ENCODE measurements around the gene PTPRC.

PTPRC gene

DNA sequence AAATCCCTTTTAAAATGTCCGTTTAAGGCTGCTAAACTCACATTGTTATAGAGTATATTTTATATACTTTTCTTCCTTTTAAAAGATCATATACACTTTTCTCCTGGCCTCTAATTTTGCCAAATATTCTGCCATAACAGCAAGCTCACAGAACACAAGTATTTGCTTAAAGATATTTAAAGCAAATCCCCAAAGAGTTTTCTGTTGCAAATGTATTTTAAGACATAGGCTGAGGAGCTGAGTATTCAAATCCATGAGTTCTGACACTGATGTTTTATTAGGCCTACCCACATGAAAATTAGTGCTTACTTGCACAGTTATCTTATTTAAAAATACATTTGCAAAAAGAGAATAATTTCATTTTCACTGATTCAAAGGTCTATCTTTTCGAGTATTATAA, 1.7 kb upstream of the PTPRC start:
- TF ChIP-seq CEBPB (IDR thresholded peaks at IDR 0.05) (no peak), ZBTB7A (IDR thresholded peaks at IDR 0.05; ENCODE audit: low read depth) (no peak), TEAD4 (IDR thresholded peaks at IDR 0.05) (no peak), NFIC (IDR thresholded peaks at IDR 0.05) (no peak), YY1 (IDR thresholded peaks at IDR 0.05; ENCODE audit: low read depth) (no peak), TAF1 (IDR thresholded peaks at IDR 0.05; ENCODE audit: low read depth) (no peak), CREB1 (IDR thresholded peaks at IDR 0.05; ENCODE audit: low read depth) (no peak), FOXM1 (IDR thresholded peaks at IDR 0.05; ENCODE audit: borderline replicate concordance, low read depth) (no peak), TCF12 (IDR thresholded peaks at IDR 0.05; ENCODE audit: low read depth) (no peak), RAD21 (IDR thresholded peaks at IDR 0.05; ENCODE audit: low read depth) (no peak), EP300 (IDR thresholded peaks at IDR 0.05; ENCODE audit: borderline replicate concordance) (no peak), EGR1 (IDR thresholded peaks at IDR 0.05) (no peak)
- TF ChIP-seq, protein P1, sequence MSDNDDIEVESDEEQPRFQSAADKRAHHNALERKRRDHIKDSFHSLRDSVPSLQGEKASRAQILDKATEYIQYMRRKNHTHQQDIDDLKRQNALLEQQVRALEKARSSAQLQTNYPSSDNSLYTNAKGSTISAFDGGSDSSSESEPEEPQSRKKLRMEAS (IDR thresholded peaks at IDR 0.05) = no peak
- TF ChIP-seq, protein P2, sequence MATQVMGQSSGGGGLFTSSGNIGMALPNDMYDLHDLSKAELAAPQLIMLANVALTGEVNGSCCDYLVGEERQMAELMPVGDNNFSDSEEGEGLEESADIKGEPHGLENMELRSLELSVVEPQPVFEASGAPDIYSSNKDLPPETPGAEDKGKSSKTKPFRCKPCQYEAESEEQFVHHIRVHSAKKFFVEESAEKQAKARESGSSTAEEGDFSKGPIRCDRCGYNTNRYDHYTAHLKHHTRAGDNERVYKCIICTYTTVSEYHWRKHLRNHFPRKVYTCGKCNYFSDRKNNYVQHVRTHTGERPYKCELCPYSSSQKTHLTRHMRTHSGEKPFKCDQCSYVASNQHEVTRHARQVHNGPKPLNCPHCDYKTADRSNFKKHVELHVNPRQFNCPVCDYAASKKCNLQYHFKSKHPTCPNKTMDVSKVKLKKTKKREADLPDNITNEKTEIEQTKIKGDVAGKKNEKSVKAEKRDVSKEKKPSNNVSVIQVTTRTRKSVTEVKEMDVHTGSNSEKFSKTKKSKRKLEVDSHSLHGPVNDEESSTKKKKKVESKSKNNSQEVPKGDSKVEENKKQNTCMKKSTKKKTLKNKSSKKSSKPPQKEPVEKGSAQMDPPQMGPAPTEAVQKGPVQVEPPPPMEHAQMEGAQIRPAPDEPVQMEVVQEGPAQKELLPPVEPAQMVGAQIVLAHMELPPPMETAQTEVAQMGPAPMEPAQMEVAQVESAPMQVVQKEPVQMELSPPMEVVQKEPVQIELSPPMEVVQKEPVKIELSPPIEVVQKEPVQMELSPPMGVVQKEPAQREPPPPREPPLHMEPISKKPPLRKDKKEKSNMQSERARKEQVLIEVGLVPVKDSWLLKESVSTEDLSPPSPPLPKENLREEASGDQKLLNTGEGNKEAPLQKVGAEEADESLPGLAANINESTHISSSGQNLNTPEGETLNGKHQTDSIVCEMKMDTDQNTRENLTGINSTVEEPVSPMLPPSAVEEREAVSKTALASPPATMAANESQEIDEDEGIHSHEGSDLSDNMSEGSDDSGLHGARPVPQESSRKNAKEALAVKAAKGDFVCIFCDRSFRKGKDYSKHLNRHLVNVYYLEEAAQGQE (IDR thresholded peaks at IDR 0.05; ENCODE audit: low read depth) = no peak
- TF ChIP-seq, protein P3, sequence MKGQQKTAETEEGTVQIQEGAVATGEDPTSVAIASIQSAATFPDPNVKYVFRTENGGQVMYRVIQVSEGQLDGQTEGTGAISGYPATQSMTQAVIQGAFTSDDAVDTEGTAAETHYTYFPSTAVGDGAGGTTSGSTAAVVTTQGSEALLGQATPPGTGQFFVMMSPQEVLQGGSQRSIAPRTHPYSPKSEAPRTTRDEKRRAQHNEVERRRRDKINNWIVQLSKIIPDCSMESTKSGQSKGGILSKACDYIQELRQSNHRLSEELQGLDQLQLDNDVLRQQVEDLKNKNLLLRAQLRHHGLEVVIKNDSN (IDR thresholded peaks at IDR 0.05) = no peak

DNA sequence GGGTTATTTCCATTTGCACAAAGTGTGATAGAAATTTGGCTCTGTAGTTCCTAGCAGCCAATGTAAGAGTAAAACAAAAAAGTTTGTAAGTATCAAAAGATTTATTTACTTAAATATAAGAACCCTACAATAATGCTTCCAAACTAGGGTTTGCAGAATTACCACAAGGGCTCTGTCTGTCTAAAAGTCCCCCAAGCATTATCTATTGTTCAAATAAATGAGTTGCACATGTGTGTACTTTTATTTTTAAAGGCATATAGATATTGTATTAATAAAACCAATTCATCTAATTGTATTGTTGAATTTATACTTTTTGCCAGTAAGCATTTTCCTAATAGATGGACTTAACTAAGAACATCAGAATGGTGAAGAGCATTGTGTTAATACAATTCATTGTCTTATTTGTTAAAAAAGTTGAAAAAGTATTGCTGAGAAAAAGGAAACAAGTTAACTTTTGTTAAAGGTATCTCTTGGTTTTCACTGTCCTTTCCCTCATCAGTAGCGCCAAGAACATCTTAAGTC, 863 bp upstream of the PTPRC start:
- TF ChIP-seq, protein P2 (IDR thresholded peaks at IDR 0.05; ENCODE audit: low read depth) = no peak
- TF ChIP-seq RAD21 (IDR thresholded peaks at IDR 0.05; ENCODE audit: low read depth) (no peak), TCF12 (IDR thresholded peaks at IDR 0.05; ENCODE audit: low read depth) (no peak), EP300 (IDR thresholded peaks at IDR 0.05; ENCODE audit: borderline replicate concordance) (no peak), FOXM1 (IDR thresholded peaks at IDR 0.05; ENCODE audit: borderline replicate concordance, low read depth) (no peak), YY1 (IDR thresholded peaks at IDR 0.05; ENCODE audit: low read depth) (no peak)

DNA sequence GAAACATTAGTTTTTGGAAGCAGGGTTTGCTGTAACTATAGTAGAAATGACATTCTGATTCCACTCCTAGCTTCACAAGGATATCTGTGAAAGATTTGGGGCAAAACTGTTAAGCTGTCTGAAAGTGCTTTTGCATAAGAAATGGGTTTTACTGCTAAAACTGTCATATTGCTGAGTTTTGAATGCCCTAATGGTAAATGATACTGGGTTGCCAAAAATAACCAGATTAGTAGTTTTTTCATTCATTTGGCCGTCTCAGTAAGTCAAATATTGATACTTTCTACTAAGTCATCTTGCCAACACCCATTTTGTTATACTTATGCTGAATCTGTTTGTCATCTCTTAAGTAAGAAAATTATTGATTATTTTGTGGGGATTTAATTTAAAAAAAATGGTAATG, 399 bp upstream of the PTPRC start:
- TF ChIP-seq EP300 (IDR thresholded peaks at IDR 0.05; ENCODE audit: borderline replicate concordance) = no peak
- no peak for TF ChIP-seq TAF1 (IDR thresholded peaks at IDR 0.05; ENCODE audit: low read depth)
- no peak for TF ChIP-seq CREB1 (IDR thresholded peaks at IDR 0.05; ENCODE audit: low read depth)
- no peak for TF ChIP-seq YY1 (IDR thresholded peaks at IDR 0.05; ENCODE audit: low read depth)
- TF ChIP-seq CEBPB (IDR thresholded peaks at IDR 0.05) = no peak
- TF ChIP-seq, protein P1 (IDR thresholded peaks at IDR 0.05) = no peak
- TF ChIP-seq TEAD4 (IDR thresholded peaks at IDR 0.05) = no peak
- TF ChIP-seq NFIC (IDR thresholded peaks at IDR 0.05) = no peak
- no peak for TF ChIP-seq ZBTB7A (IDR thresholded peaks at IDR 0.05; ENCODE audit: low read depth)
- no peak for TF ChIP-seq FOXM1 (IDR thresholded peaks at IDR 0.05; ENCODE audit: borderline replicate concordance, low read depth)
- TF ChIP-seq, protein P3 (IDR thresholded peaks at IDR 0.05) = no peak

DNA sequence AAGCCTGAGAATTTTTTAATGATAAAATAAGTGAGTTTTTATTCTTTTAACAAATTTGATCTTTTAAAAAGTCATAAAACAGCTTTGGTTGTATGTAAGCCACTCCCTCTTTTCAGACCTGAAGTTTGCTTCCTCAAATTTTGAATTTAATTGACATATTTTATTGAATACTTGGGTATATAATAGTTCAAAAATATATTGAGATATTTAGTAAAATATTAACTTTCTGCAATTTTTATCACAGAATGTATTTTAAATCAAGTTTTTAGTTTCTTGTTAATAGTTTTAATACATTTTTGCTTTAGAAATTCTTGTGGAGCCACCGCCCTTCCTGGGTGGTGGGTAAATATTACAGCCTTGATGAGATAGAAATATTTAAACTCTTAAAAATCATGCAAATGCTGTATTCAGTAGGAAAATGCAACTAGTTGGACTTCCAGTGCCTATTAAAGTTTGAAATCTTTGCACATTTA, 867 bp downstream of the PTPRC start:
- TF ChIP-seq EP300 (IDR thresholded peaks at IDR 0.05; ENCODE audit: borderline replicate concordance) = no peak
- TF ChIP-seq, protein P3 (IDR thresholded peaks at IDR 0.05) = no peak
- TF ChIP-seq EGR1 (IDR thresholded peaks at IDR 0.05) = no peak

DNA sequence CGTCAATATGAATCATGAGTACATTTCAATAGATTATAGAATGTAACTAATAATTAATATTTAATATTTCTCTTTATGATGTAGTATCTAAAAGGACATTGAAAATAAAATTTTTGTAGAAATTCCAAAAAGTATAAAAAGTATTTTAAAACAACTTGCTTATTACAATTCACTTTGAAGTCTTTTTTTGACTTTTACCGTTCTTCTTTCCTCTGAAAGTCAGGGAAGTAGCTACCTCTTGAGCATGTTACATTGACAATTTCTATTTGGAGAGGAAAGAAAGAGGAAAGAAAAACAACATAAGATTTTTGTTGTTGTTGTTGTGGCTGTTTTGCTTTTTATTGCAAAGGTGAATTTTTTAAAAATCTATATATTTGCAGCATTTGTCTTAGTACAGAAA, 1.3 kb downstream of the PTPRC start:
- TF ChIP-seq, protein P2 (IDR thresholded peaks at IDR 0.05; ENCODE audit: low read depth) = no peak
- TF ChIP-seq FOXM1 (IDR thresholded peaks at IDR 0.05; ENCODE audit: borderline replicate concordance, low read depth) (no peak), TAF1 (IDR thresholded peaks at IDR 0.05; ENCODE audit: low read depth) (no peak), NFIC (IDR thresholded peaks at IDR 0.05) (no peak), ZBTB7A (IDR thresholded peaks at IDR 0.05; ENCODE audit: low read depth) (no peak), RAD21 (IDR thresholded peaks at IDR 0.05; ENCODE audit: low read depth) (no peak), TEAD4 (IDR thresholded peaks at IDR 0.05) (no peak), EGR1 (IDR thresholded peaks at IDR 0.05) (no peak), EP300 (IDR thresholded peaks at IDR 0.05; ENCODE audit: borderline replicate concordance) (no peak), CEBPB (IDR thresholded peaks at IDR 0.05) (no peak), YY1 (IDR thresholded peaks at IDR 0.05; ENCODE audit: low read depth) (no peak), TCF12 (IDR thresholded peaks at IDR 0.05; ENCODE audit: low read depth) (no peak), CREB1 (IDR thresholded peaks at IDR 0.05; ENCODE audit: low read depth) (no peak)
- TF ChIP-seq, protein P3 (IDR thresholded peaks at IDR 0.05) = no peak
- TF ChIP-seq, protein P1 (IDR thresholded peaks at IDR 0.05) = no peak

Data from Ishikawa (cell line).